NCI-H128 (cell line): ENCODE measurements around the gene KIZ.

Experiments
- DNase-seq: peaks from one replicate; lab custom pipeline; 2025; ENCODE audit not compliant: unreplicated experiment; lab: John Stamatoyannopoulos, UW

KIZ gene

GRCh38 chr20:21258411-21258810 is 132.5 kb downstream of the KIZ start:
- no peak for DNase-seq

GRCh38 chr20:21259346-21259745 is 133.5 kb downstream of the KIZ start:
- DNase-seq, result no peak

GRCh38 chr20:21262812-21263211 is 136.9 kb downstream of the KIZ start:
- DNase-seq, result no peak

- no peak for DNase-seq
Observed at GRCh38 chr20:21265261-21266190, 139.6 kb downstream of the KIZ start.

- DNase-seq, result no peak
Observed at GRCh38 chr20:21266191-21266536, 140.3 kb downstream of the KIZ start.

- DNase-seq, result no peak
Observed at GRCh38 chr20:21269772-21270171, 143.9 kb downstream of the KIZ start.

GRCh38 chr20:21270806-21271205 is 144.9 kb downstream of the KIZ start:
- no peak for DNase-seq

- DNase-seq, result no peak
Observed at GRCh38 chr20:21272279-21272678, 146.4 kb downstream of the KIZ start.

- no peak for DNase-seq
Observed at GRCh38 chr20:21272679-21273078, 146.8 kb downstream of the KIZ start.

- no peak for DNase-seq
Observed at GRCh38 chr20:21273755-21274386, 148.0 kb downstream of the KIZ start.

GRCh38 chr20:21278829-21279228 is 152.9 kb downstream of the KIZ start:
- no peak for DNase-seq

GRCh38 chr20:21279706-21280521 is 154.0 kb downstream of the KIZ start:
- no peak for DNase-seq

GRCh38 chr20:21280522-21281016 is 154.7 kb downstream of the KIZ start:
- DNase-seq, result no peak

- no peak for DNase-seq
Observed at GRCh38 chr20:21286775-21287174, 160.9 kb downstream of the KIZ start.

GRCh38 chr20:21288587-21289370 is 162.9 kb downstream of the KIZ start:
- no peak for DNase-seq

- no peak for DNase-seq
Observed at GRCh38 chr20:21289651-21290050, 163.8 kb downstream of the KIZ start.

- DNase-seq, result no peak
Observed at GRCh38 chr20:21291026-21291425, 165.1 kb downstream of the KIZ start.

GRCh38 chr20:21294755-21295154 is 168.9 kb downstream of the KIZ start:
- no peak for DNase-seq
